Measurements from ENCODE around the gene SH2B3.
A peak's percentile ranks its signal among the peaks of the same experiment; 100 is the strongest.
"Not testable (repeated sequence)": the region's sequence is repeated elsewhere in the genome, so short reads cannot be mapped to it uniquely, and the experiment has no call there.

SH2B3 gene

GRCh38 chr12:111387747-111388323 lies 17.9 kb upstream of the SH2B3 start:
- DNase-seq (ENCODE audit: low read depth) = no peak

DNA sequence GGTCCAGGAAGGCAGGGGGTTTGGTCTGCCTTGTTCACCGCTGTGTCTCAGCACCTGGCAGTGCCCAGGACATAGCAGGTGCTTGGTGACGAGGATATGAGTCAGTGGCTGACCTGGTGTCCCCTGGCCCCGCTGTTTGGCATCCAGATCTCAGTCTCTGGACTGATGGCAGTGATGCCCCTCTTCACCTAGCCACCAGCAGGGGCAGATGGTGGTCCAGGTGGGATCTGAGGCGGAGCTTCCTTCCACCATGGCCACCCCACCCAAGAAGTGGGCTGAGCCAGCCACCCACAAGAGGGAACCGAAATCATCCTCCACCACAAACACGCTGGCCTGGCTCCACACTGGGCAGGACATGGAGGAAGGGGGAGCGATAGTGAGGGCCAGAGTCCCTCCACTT lies 16.1 kb upstream of the SH2B3 start:
- no peak for DNase-seq (ENCODE audit: low read depth)

GRCh38 chr12:111390910-111391309 lies 14.8 kb upstream of the SH2B3 start:
- DNase-seq (ENCODE audit: low read depth) = no peak

GRCh38 chr12:111393700-111394300 lies 11.9 kb upstream of the SH2B3 start:
- DNase-seq (ENCODE audit: low read depth) = no peak

DNA sequence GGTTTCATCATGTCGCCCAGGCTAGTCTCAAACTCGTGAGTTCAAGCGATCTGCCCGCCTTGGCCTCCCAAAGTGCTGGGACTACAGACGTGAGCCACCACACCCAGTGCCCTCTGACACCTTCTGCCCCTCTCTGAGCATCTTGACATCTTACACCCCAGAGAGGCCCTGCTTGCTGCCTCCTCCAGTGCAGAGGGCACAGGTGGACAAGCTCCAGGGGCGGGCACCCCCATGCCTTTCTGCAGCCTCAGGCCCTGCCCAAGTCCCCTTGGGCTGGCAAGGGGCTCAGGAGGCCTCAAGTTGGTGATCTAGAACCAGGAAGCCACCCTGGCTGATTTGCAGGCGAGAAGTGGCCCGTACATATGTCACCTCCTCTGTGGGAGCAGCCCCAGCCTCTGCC lies 11.2 kb upstream of the SH2B3 start:
- no peak for DNase-seq (ENCODE audit: low read depth)

GRCh38 chr12:111395336-111396187 lies 10.2 kb upstream of the SH2B3 start:
- DNase-seq (ENCODE audit: low read depth) = no peak

DNA sequence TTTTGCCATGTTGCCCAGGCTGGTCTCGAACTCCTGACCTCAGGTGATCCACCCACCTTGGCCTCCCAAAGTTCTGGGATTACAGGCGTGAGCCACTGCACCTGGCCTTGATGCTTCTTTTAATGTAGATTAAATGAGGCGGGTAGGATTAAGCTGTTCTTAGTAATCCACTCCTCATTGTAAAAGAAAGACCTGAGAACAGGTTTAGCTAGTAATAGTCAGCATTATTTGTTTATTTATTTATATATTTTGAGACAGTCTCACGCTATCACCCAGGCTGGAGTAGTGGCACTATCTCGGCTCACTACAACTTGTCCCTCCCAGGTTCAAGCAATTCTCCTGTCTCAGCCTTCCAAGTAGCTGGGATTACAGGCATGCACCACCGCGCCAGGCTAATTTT lies 9.5 kb upstream of the SH2B3 start:
- not testable (repeated sequence) for DNase-seq (ENCODE audit: low read depth)

- DNase-seq (ENCODE audit: low read depth) = peak; percentile 74
These were observed 8.8 kb upstream of the SH2B3 start for GRCh38 chr12:111396726-111397445.

DNA sequence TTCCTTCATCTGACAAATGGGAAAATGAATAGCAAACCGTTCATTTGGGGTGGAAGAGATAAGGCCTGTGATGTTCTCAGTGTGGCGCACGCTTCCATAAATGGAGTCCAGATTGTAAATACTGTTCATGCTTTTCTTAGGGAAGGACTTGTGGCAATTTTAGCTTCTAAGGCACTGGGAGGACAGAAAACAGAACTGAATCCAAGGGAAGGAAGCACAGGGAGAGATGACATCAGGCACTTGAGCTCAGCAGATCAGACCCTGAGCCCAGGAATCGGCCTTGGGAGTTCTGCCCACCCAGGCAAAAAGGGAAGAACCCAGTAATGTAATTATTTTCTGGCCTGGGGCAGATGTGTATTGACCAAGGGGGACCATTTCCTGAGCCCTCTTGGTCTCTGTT lies 7.2 kb upstream of the SH2B3 start:
- DNase-seq (ENCODE audit: low read depth) = no peak

DNA sequence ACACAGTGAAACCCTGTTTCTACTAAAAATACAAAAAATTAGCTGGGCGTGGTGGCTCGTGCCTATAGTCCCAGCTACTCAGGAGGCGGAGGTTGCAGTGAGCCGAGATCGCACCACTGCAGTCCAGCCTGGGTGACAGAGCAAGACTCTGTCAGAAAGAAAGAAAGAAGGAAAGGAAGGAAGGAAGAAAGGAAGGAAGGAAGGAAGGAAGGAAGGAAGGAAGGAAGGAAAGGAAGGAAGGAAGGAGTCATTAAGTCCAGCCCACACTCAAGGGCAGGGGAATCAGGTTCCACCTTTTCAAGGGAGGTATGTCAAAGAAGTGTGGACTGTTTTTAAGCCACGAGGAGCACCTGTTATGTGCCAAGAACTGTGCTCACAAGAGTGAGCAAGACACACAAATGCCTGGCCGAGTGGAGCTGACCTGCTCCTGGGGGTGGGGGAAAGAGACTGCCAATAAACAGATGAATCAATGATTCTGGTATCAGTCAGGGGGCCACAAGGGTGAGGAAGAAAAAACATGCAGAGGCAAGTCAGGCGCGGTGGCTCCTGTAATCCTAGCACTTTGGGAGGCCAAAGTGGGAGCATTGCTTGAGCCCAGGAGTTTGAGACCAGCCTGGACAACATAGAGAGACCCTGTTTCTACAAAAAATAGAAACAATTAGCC lies 5.8 kb upstream of the SH2B3 start:
- DNase-seq (ENCODE audit: low read depth) = not testable (repeated sequence)

DNA sequence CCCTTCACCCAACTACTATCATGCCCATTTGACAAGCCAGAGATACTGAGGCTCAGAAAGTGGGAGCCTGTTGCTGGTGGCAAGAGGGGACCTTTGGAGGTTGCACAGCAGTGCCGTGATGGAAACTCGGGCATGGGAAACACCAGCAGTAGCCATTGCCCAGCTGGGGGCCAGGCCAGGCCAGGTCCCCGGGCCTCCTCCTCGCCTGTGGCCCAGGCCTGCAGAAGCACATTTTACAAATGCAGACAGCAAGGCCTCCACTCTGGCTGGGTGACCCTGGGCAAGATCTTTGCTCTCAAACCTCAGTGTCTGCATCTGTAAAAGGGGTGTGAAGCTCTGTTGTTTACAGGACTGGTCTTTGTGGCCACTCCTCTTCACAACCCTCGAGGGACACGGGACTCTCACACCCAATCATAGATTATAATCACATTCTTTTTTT lies 4.5 kb upstream of the SH2B3 start:
- DNase-seq (ENCODE audit: low read depth) = no peak

- DNase-seq (ENCODE audit: low read depth) = not testable (repeated sequence)
These were observed 3.3 kb upstream of the SH2B3 start for GRCh38 chr12:111402490-111402824.

- DNase-seq (ENCODE audit: low read depth) = no peak
These were observed 1.2 kb upstream of the SH2B3 start for GRCh38 chr12:111404362-111405148.

- DNase-seq (ENCODE audit: low read depth) = peak; percentile 97
These were observed 419 bp upstream of the SH2B3 start for GRCh38 chr12:111405149-111405858.

DNA sequence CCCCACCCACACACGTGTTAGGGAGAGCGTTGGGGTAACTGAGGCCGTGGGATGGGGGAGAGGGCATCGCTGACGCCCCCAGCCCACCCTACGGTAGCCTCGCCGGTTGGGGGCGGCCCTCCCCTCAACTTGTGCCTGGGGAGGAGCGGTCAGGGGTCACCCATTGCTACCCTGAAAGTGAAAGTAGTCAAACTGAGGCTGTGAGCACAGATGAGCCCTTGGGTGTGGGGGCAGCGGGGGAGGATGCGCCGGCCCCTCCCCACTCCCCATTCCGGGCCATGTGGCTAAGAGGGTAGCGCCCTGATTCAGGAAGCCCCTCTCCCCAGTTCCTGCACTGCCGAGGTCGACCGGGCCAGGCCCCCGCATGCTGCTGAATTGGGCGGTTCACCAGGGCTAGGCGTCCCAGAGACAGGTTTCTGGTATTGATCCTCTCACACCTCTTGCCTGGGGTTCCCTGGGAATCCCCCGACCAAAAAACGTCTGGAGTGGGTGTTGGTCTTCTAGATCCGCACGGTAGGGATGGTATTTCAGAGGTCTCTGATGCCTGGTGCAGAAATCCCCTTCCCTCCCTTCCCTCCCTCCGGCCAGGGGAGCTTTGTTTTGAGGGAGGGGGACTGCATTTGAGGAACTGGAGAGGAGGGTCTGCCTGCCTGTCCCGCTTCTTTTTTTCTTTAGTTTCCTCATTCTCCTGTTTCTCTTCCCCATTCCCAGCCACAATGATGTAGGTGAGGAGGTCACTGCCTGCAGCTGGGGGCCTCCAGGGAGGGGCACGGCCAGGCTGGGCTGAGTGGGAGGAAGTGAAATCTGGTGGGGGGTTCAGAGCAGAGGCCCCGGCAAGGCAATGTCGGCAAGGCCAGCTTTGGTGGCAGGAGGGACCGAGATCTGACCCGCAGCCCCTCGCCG lies 1.0 kb downstream of the SH2B3 start:
- DNase-seq (ENCODE audit: low read depth) = no peak

- no peak for DNase-seq (ENCODE audit: low read depth)
These were observed 1.8 kb downstream of the SH2B3 start for GRCh38 chr12:111407377-111408115.

DNA sequence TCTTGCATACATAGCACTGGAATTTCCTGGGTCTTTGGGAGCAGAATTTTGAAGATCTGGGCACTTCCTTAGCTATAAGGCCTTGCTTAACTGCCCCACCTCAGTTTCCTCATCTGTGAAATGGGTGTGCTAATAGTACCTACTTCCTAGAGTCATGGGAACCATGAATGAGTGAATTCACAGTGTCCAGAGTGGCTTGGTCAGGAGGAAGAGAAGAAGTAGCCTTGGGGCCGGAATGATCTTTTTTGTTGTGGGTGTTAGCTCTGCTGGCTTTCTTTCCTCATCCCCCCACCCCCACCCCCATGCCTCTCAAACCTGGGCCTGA lies 2.4 kb downstream of the SH2B3 start:
- DNase-seq (ENCODE audit: low read depth) = no peak

GRCh38 chr12:111408686-111409402 lies 3.1 kb downstream of the SH2B3 start:
- DNase-seq (ENCODE audit: low read depth) = no peak
